ENCODE data around the gene CYP4A11. TPM values are rescaled to one million over a fixed set of nuclear protein-coding genes. Genes with fewer than 3 reads are reported as not detected.
"Not testable (repeated sequence)": the region's sequence is repeated elsewhere in the genome, so short reads cannot be mapped to it uniquely, and the experiment has no call there.

The CYP4A11 gene
- total RNA-seq, 1 donor from 2014 or later: not detected

DNA sequence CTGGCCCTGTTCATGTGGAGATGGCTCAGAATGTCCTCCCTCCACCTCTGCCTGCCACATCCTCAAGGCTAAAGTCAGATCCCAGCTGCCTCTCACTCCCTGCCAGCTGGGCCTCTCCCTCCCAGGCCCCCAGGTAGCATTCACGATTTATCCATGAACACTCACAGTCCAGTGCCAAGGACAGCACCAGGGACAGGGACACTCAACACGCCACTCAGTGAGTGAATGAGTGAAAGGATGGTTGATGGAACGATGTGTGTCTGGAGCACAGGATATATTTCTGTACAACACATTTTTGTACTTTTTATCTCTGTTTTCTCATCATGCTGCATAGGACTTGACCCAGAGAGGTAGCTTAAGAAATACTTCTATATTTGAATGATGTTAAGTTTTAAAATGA is 10.1 kb downstream of the CYP4A11 start:
- Mint-ChIP-seq H3K4me3 (ENCODE audit: unreplicated experiment) (no peak overlapping the region), H3K4me1 (ENCODE audit: low read depth) (no peaks in the 10 kb centered on the region), H3K27ac (ENCODE audit: unreplicated experiment) (no peak overlapping the region), H3K36me3 (ENCODE audit: low read depth) (no peaks in the 10 kb centered on the region), H3K27me3 (ENCODE audit: low read depth) (peaks cover 10% of the 10 kb centered on the region), H3K9me3 (ENCODE audit: low read depth) (no peaks in the 10 kb centered on the region)
- TF ChIP-seq, protein P1, sequence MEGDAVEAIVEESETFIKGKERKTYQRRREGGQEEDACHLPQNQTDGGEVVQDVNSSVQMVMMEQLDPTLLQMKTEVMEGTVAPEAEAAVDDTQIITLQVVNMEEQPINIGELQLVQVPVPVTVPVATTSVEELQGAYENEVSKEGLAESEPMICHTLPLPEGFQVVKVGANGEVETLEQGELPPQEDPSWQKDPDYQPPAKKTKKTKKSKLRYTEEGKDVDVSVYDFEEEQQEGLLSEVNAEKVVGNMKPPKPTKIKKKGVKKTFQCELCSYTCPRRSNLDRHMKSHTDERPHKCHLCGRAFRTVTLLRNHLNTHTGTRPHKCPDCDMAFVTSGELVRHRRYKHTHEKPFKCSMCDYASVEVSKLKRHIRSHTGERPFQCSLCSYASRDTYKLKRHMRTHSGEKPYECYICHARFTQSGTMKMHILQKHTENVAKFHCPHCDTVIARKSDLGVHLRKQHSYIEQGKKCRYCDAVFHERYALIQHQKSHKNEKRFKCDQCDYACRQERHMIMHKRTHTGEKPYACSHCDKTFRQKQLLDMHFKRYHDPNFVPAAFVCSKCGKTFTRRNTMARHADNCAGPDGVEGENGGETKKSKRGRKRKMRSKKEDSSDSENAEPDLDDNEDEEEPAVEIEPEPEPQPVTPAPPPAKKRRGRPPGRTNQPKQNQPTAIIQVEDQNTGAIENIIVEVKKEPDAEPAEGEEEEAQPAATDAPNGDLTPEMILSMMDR (IDR thresholded peaks at IDR 0.05): no peak
- DNase-seq (ENCODE audit: low spot score): no peak

DNA sequence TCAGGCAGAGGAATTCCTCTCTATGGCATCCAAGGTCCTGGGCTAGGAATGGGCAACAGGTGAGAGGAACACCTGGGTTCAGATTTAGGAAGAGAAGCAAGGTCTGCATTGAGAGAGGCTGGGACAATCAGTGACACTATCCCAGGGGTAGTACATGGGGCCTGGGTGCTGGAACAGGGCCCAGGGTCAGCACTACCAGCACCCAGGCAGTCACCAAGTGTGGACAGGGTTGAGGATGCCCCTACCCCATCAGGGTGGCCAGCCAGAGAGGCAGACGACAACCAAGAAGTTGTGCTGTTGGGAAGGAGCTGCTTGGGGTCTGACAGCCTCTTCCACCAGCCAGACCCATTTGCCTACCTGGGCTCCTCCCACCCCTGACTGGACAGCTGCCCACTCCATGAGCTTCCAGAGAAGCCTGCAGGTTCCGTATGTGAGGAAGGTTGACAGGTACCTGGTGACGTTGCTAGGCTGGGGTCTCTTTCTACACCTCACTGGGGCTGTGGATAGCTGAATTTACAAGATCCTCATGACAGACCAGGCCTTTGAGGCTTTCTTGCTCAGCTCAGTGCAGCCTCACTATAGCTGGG is 13.9 kb downstream of the CYP4A11 start:
- no peak for DNase-seq (ENCODE audit: low spot score)
- no peaks in the 10 kb centered on the region for H3K4me1 Mint-ChIP-seq (ENCODE audit: low read depth)
- no peak overlapping the region for H3K4me3 Mint-ChIP-seq (ENCODE audit: unreplicated experiment)
- H3K27me3 Mint-ChIP-seq (ENCODE audit: low read depth): peaks cover 5% of the 10 kb centered on the region
- H3K9me3 Mint-ChIP-seq (ENCODE audit: low read depth): peaks cover 18% of the 10 kb centered on the region
- no peaks in the 10 kb centered on the region for H3K36me3 Mint-ChIP-seq (ENCODE audit: low read depth)
- TF ChIP-seq, protein P1 (IDR thresholded peaks at IDR 0.05): no peak
- no peak overlapping the region for H3K27ac Mint-ChIP-seq (ENCODE audit: unreplicated experiment)

DNA sequence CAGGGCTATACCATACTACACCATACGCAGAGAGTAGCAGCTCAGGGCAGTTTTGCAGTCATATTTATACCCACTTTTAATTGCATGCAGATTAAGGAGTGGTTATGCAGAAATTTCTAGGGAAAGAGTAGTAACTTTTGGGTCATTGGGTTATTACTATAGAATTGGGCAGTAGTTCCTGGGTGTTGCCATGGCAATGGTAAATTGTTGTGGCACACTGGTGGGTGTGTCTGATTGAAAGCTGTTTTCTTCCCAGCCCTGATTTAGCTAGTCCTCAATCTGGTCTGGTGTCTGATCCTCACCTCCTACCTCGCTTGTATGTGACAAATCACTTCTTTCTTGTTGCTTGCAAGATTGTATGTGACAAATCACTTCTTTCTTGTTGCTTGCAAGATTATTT is 30.5 kb downstream of the CYP4A11 start:
- no peak overlapping the region for H3K4me3 Mint-ChIP-seq (ENCODE audit: unreplicated experiment)
- no peak overlapping the region for H3K27ac Mint-ChIP-seq (ENCODE audit: unreplicated experiment)
- H3K27me3 Mint-ChIP-seq (ENCODE audit: low read depth): no peaks in the 10 kb centered on the region
- no peaks in the 10 kb centered on the region for H3K4me1 Mint-ChIP-seq (ENCODE audit: low read depth)
- no peak for DNase-seq (ENCODE audit: low spot score)
- peaks cover 25% of the 10 kb centered on the region for H3K9me3 Mint-ChIP-seq (ENCODE audit: low read depth)
- no peaks in the 10 kb centered on the region for H3K36me3 Mint-ChIP-seq (ENCODE audit: low read depth)
- TF ChIP-seq, protein P1 (IDR thresholded peaks at IDR 0.05): no peak

DNA sequence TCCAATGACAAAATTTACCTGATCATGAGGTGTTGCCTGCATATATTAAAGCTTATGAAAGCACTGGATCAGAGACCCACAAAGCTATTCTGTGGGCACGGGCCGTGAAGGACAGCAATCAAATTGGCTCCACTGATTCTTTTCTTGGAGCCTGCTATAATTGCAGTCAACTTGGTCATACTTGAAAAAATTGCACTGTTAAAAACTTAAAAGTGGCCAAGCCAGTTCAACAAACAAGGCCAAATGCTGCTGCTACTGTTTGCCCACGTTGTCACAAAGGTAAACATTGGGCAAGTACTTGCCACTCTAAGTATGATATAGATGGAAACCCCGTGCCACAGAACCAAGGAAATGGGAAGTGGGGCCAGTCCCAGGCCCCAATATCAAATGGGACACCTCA is 37.8 kb downstream of the CYP4A11 start:
- no peaks in the 10 kb centered on the region for H3K27me3 Mint-ChIP-seq (ENCODE audit: low read depth)

DNA sequence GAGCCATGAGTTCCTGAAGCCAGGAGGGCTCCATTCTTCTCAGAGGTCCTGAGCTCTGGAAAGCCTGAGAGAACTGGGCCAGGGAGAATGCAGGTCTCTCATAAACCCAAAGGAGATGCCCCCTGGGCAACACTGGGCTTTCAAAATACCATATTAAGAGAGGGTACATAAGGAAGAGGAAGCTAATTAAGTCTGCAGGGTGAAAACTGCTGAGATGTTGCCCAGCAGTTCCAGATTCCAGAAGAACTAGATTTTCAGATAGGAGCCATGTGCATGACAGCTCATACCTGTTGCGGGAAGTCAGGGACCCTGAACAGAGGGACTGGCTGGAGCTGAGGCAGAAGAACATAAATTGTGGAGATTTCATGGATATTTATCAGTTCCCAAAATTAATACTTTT is 40.9 kb downstream of the CYP4A11 start:
- Mint-ChIP-seq H3K27ac (ENCODE audit: unreplicated experiment) (no peak overlapping the region), H3K4me3 (ENCODE audit: unreplicated experiment) (no peak overlapping the region), H3K27me3 (ENCODE audit: low read depth) (no peaks in the 10 kb centered on the region), H3K9me3 (ENCODE audit: low read depth) (peaks cover 22% of the 10 kb centered on the region), H3K36me3 (ENCODE audit: low read depth) (no peaks in the 10 kb centered on the region), H3K4me1 (ENCODE audit: low read depth) (no peaks in the 10 kb centered on the region)
- TF ChIP-seq, protein P1 (IDR thresholded peaks at IDR 0.05): no peak
- DNase-seq (ENCODE audit: low spot score): no peak

More for the DNA sequence above, 37.8 kb downstream of the CYP4A11 start:
- no peaks in the 10 kb centered on the region for H3K36me3 Mint-ChIP-seq (ENCODE audit: low read depth)
- no peaks in the 10 kb centered on the region for H3K4me1 Mint-ChIP-seq (ENCODE audit: low read depth)
- TF ChIP-seq, protein P1 (IDR thresholded peaks at IDR 0.05): no peak
- no peak overlapping the region for H3K27ac Mint-ChIP-seq (ENCODE audit: unreplicated experiment)
- no peak overlapping the region for H3K4me3 Mint-ChIP-seq (ENCODE audit: unreplicated experiment)
- peaks cover 34% of the 10 kb centered on the region for H3K9me3 Mint-ChIP-seq (ENCODE audit: low read depth)
- no peak for DNase-seq (ENCODE audit: low spot score)

DNA sequence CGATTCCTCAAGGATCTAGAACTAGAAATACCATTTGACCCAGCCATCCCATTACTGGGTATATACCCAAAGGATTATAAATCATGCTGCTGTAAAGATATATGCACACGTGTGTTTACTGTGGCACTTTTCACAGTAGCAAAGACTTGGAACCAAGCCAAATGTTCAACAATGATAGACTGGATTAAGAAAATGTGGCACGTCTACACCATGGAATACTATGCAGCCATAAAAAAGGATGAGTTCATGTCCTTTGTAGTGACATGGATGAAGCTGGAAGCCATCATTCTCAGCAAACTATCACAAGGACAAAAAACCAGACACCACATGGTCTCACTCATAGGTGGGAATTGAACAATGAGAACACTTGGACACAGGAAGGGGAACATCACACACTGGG is 59.6 kb downstream of the CYP4A11 start:
- H3K9me3 Mint-ChIP-seq (ENCODE audit: low read depth); H3K4me1 Mint-ChIP-seq (ENCODE audit: low read depth); H3K27ac Mint-ChIP-seq (ENCODE audit: unreplicated experiment); H3K4me3 Mint-ChIP-seq (ENCODE audit: unreplicated experiment); H3K36me3 Mint-ChIP-seq (ENCODE audit: low read depth); DNase-seq (ENCODE audit: low spot score); H3K27me3 Mint-ChIP-seq (ENCODE audit: low read depth): not testable (repeated sequence)

All from chondrocyte (in vitro differentiated cells).